ENCODE results near the gene SGCG. TPM values are rescaled to one million over a fixed set of nuclear protein-coding genes. Genes with fewer than 3 reads are reported as not detected.

Gene SGCG
- polyA plus RNA-seq, 2 of the 4 experiments (the other 2 are of a cell fraction), result 0.09 TPM; not detected in 1

DNA sequence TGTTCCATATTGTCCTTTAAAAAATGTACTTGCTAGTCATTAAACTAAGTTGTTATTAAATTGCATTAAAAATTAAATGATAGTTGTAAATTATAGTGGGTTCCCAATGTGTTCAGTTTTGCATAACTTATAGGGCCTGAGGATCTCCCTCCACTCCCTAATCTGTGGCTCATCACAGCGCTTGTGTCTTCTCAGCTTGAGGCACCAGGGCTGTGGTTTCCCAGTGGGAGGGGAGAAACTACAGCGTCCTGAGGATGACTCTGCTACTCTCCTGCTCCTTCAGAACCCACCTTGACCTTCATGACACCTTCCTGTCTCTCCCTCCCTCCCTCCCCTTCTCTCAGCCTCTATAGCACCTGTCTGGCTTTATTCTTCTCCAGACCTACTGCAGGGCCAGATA is 1.4 kb downstream of the SGCG start:
- 50% methylated on average over 2 of the region's 2 CpGs for WGBS (ENCODE audit: missing lambda C conversion rate)
- DNase-seq (ENCODE audit: low read depth in 1 of 2, low spot score in 1 of 2), result no peak
- H3K4me3 ChIP-seq, result no peak overlapping the region
- TF ChIP-seq RNF2 (IDR thresholded peaks at IDR 0.05; ENCODE audit: borderline replicate concordance, low read depth), result no peak
- no peak for TF ChIP-seq CBX8 (IDR thresholded peaks at IDR 0.05)
- no peak for ATAC-seq
- H3K4me2 ChIP-seq, result no peak overlapping the region
- H3K27ac ChIP-seq, result no peak overlapping the region
- ChIA-PET POLR2A (no interaction called here), CTCF (no interaction called here)
- H3K9me3 ChIP-seq, result no peaks in the 10 kb centered on the region
- H3K4me1 ChIP-seq, result no peaks in the 10 kb centered on the region
- FAIRE-seq, result no peak

DNA sequence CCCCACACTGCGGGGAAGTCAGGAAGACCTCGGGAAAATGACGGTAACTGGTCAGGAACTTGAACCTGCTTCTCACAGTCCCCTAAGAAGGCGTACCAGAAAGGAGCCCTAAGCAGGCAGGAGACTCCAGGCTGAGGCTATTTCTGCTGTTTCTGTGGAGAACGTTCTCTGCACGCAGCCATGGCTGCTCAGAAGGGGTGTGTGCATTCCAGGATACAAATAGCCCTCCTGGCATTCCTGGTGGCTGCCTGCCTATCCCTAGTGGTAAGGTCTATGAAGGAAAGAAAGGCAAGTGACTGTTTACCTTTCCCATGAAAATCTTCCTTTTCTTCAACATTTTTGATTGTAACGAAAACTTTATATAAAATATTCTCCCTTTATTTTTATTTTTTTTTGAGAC is 2.5 kb downstream of the SGCG start:
- Histone ChIP-seq H3K4me2 (no peak overlapping the region), H3K4me3 (no peak overlapping the region), H3K9me3 (no peaks in the 10 kb centered on the region), H3K4me1 (no peaks in the 10 kb centered on the region), H3K27ac (no peak overlapping the region)
- CTCF ChIA-PET, result no interaction called here
- POLR2A ChIA-PET, result no interaction called here
- no peak for ATAC-seq
- FAIRE-seq, result no peak
- no peak for DNase-seq (ENCODE audit: low read depth in 1 of 2, low spot score in 1 of 2)
- WGBS (ENCODE audit: missing lambda C conversion rate), result 34% methylated on average over 7 of the region's 7 CpGs
- no peak for TF ChIP-seq JUN (IDR thresholded peaks at IDR 0.05)
- no peak for TF ChIP-seq RARB (CRISPR knock-in tag; IDR thresholded peaks at IDR 0.05)
- TF ChIP-seq CHD4 (IDR thresholded peaks at IDR 0.05; ENCODE audit: borderline replicate concordance), result no peak
- no peak for TF ChIP-seq KDM1A (IDR thresholded peaks at IDR 0.05; ENCODE audit: low read depth)
- no peak for TF ChIP-seq ZNF302 (CRISPR knock-in tag; IDR thresholded peaks at IDR 0.05)
- TF ChIP-seq, protein P1, sequence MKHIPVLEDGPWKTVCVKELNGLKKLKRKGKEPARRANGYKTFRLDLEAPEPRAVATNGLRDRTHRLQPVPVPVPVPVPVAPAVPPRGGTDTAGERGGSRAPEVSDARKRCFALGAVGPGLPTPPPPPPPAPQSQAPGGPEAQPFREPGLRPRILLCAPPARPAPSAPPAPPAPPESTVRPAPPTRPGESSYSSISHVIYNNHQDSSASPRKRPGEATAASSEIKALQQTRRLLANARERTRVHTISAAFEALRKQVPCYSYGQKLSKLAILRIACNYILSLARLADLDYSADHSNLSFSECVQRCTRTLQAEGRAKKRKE (CRISPR knock-in tag; IDR thresholded peaks at IDR 0.05; ENCODE audit: low read depth), result no peak
- no peak for TF ChIP-seq CEBPB (IDR thresholded peaks at IDR 0.05)
- no peak for TF ChIP-seq GATA3 (IDR thresholded peaks at IDR 0.05; ENCODE audit: borderline replicate concordance)
- TF ChIP-seq KDM5A (IDR thresholded peaks at IDR 0.05), result no peak
- TF ChIP-seq NR3C1 (IDR thresholded peaks at IDR 0.05), result no peak

DNA sequence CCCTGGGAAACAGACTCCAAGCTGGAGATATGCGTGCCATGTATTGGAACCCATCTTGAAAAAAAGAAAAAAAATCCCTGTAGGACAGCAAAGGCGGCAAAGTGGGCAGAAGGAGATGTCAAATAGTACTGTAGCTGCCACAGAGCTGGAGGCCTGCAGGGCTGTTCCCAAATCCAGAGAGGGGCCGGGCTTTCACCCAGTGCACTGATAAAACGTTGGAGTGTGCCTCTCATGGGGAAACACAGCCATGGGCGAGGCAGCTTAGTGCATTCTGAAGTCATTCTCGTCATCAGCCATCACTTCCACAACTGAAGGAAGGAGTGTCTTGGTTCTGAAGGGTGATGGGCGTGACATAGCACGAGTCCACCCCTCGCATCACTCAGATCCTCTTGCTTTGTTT is 4.8 kb downstream of the SGCG start:
- H3K4me2 ChIP-seq, result no peak overlapping the region
- TF ChIP-seq EHMT2 (IDR thresholded peaks at IDR 0.05; ENCODE audit: low read depth), result no peak
- TF ChIP-seq CHD2 (IDR thresholded peaks at IDR 0.05; ENCODE audit: low read length, partially characterized antibody), result no peak
- TF ChIP-seq POLR2AphosphoS2 (conservative IDR thresholded peaks at IDR 0.05; ENCODE audit: low read length), result no peak
- no peak for TF ChIP-seq MYC (IDR thresholded peaks at IDR 0.05; ENCODE audit: borderline replicate concordance, low read length)
- TF ChIP-seq, protein P2, sequence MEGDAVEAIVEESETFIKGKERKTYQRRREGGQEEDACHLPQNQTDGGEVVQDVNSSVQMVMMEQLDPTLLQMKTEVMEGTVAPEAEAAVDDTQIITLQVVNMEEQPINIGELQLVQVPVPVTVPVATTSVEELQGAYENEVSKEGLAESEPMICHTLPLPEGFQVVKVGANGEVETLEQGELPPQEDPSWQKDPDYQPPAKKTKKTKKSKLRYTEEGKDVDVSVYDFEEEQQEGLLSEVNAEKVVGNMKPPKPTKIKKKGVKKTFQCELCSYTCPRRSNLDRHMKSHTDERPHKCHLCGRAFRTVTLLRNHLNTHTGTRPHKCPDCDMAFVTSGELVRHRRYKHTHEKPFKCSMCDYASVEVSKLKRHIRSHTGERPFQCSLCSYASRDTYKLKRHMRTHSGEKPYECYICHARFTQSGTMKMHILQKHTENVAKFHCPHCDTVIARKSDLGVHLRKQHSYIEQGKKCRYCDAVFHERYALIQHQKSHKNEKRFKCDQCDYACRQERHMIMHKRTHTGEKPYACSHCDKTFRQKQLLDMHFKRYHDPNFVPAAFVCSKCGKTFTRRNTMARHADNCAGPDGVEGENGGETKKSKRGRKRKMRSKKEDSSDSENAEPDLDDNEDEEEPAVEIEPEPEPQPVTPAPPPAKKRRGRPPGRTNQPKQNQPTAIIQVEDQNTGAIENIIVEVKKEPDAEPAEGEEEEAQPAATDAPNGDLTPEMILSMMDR (IDR thresholded peaks at IDR 0.05), result no peak
- WGBS (ENCODE audit: missing lambda C conversion rate), result 46% methylated on average over 9 of the region's 9 CpGs
- FAIRE-seq, result no peak
- no peak overlapping the region for H3K27ac ChIP-seq
- ATAC-seq, result no peak
- no peaks in the 10 kb centered on the region for H3K4me1 ChIP-seq
- H3K9me3 ChIP-seq, result no peaks in the 10 kb centered on the region
- no peak for DNase-seq (ENCODE audit: low read depth in 1 of 2, low spot score in 1 of 2)
- ChIA-PET CTCF (no interaction called here), POLR2A (no interaction called here)
- no peak overlapping the region for H3K4me3 ChIP-seq

DNA sequence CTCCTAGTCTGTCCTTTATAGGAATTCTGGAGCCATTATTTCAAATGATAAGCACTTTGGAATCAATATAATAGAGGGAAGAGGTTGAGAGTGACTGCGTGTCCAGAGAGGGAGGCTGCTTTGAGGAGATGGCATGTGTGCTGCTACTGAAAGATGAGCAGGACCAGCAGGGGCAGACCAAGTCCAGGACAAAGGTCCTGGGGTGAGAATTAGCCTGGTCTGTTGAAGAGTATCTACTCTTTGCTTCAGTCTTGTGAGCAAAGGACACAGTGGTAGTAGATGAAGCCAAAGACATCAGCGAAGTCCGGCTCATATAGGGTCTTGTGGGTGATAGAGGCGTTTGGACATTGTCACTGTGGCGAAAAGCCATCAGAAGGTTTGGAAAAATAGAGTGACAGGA is 21.1 kb downstream of the SGCG start:
- Histone ChIP-seq H3K27ac (no peak overlapping the region), H3K9me3 (peaks cover under 1% of the 10 kb centered on the region; the same call in 1 of the 3 replicates), H3K4me3 (no peak overlapping the region), H3K4me2 (no peak overlapping the region), H3K4me1 (no peaks in the 10 kb centered on the region)
- POLR2A ChIA-PET, result no interaction called here
- DNase-seq (ENCODE audit: low read depth in 1 of 2, low spot score in 1 of 2) (no peak), FAIRE-seq (no peak), ATAC-seq (no peak)
- WGBS (ENCODE audit: missing lambda C conversion rate), result 75% methylated on average over 5 of the region's 5 CpGs
- TF ChIP-seq KDM5A (IDR thresholded peaks at IDR 0.05) (no peak), TP53 (CRISPR knock-in tag; IDR thresholded peaks at IDR 0.05) (no peak), CEBPB (IDR thresholded peaks at IDR 0.05) (no peak), HOXA7 (CRISPR knock-in tag; IDR thresholded peaks at IDR 0.05) (no peak), POLR2AphosphoS2 (conservative IDR thresholded peaks at IDR 0.05; ENCODE audit: low read length) (no peak), ZSCAN20 (CRISPR knock-in tag; IDR thresholded peaks at IDR 0.05) (no peak), NPAS2 (CRISPR knock-in tag; IDR thresholded peaks at IDR 0.05; ENCODE audit: borderline replicate concordance) (no peak), CBX2 (IDR thresholded peaks at IDR 0.05; ENCODE audit: borderline replicate concordance, low read depth) (no peak), SREBF2 (IDR thresholded peaks at IDR 0.05) (no peak)
- TF ChIP-seq, protein P3, sequence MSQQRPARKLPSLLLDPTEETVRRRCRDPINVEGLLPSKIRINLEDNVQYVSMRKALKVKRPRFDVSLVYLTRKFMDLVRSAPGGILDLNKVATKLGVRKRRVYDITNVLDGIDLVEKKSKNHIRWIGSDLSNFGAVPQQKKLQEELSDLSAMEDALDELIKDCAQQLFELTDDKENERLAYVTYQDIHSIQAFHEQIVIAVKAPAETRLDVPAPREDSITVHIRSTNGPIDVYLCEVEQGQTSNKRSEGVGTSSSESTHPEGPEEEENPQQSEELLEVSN (IDR thresholded peaks at IDR 0.05; ENCODE audit: borderline replicate concordance, low read depth), result no peak
- CTCF ChIA-PET, result no interaction called here

Measured in A549 (cell line).